Immature natural killer cell (primary cell): ENCODE measurements around the gene CERT1. TPM values are rescaled to one million over a fixed set of nuclear protein-coding genes. Genes with fewer than 3 reads are reported as not detected.

Source experiments
- DNase-seq, 3 donors: peaks; one replicate each; pipeline ENCODE4 v3.0.0; 2022; ENCODE audit warnings: mixed read lengths in 1 of 3
- H3K27ac Mint-ChIP-seq, 6 donors: one replicate each; pipeline ENCODE4 v1.8.0; 2020; ENCODE audit warnings: mixed read lengths in 6 of 6, mild to moderate bottlenecking in 5 of 6, inconsistent platforms in 4 of 6, moderate library complexity in 3 of 6
- H3K27me3 Mint-ChIP-seq, 3 donors: one replicate each; pipeline ENCODE4 v1.8.0; 2020 to 2021; ENCODE audit warnings: low read depth in 3 of 3, mild to moderate bottlenecking in 3 of 3, mixed read lengths in 3 of 3, moderate library complexity in 3 of 3, inconsistent platforms in 1 of 3
- H3K36me3 Mint-ChIP-seq, 3 donors: one replicate each; pipeline ENCODE4 v1.8.0; 2020; ENCODE audit warnings: mixed read lengths in 3 of 3, inconsistent platforms in 2 of 3, mild to moderate bottlenecking in 2 of 3
- H3K4me1 Mint-ChIP-seq, 2 donors: one replicate each; pipeline ENCODE4 v1.8.0; 2020; ENCODE audit warnings: inconsistent platforms in 2 of 2, mild to moderate bottlenecking in 2 of 2, mixed read lengths in 2 of 2, moderate library complexity in 1 of 2
- H3K4me3 Mint-ChIP-seq, 5 donors: one replicate each; pipeline ENCODE4 v1.8.0; 2020; ENCODE audit warnings: mild to moderate bottlenecking in 5 of 5, mixed read lengths in 5 of 5, inconsistent platforms in 3 of 5, moderate library complexity in 3 of 5
- H3K9me3 Mint-ChIP-seq, 6 donors: one replicate each; pipeline ENCODE4 v1.8.0; 2020; ENCODE audit warnings: mild to moderate bottlenecking in 6 of 6, mixed read lengths in 6 of 6, inconsistent platforms in 4 of 6, moderate library complexity in 3 of 6
- polyA plus RNA-seq, 3 donors: library from polyadenylated mRNA; unstranded; fragments of 300-500 nt; fragmentation: Illumina TruSeq; gene quantifications; one replicate each; pipeline ENCODE4 v1.2.3, GENCODE V29; 2021

The CERT1 gene
- polyA plus RNA-seq, 3 donors from 2014 or later = 8.2 to 22.0 (median 11.7) TPM

- H3K4me3 Mint-ChIP-seq = no peak overlapping the region
- no peak overlapping the region for H3K27ac Mint-ChIP-seq
- peaks cover 0 to 5% (median 2%) of the 10 kb centered on the region in 6 donors for H3K9me3 Mint-ChIP-seq
- DNase-seq = no peak
- no peaks in the 10 kb centered on the region for H3K27me3 Mint-ChIP-seq
- H3K36me3 Mint-ChIP-seq = peaks cover 14 to 31% (median 20%) of the 10 kb centered on the region in 3 donors
- peaks cover 42 to 73% of the 10 kb centered on the region in 2 donors for H3K4me1 Mint-ChIP-seq
Measured at GRCh38 chr5:75484605-75485004, 26.8 kb downstream of the CERT1 start.

DNA sequence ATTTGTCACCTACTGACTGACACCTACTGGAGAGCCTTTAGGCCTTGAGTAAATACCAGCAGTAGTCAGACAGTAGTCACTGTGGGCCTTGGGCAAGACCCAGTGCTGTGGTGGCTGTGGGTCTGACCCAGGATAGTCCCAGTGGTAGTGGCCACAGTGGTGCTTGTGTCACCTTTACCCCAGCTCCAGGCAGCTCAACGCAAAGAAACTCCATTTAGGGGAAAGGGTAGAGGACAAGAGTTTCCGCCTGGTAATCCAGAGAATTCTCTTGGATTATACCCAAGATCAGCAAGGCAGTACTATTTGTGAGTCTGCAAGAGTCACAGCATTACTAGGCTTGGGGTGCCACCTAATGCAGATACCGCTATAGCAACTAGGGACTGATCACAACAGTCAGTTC lies 28.9 kb downstream of the CERT1 start:
- no peak for DNase-seq
- Mint-ChIP-seq H3K4me3 (no peak overlapping the region), H3K36me3 (peaks cover 9 to 20% (median 12%) of the 10 kb centered on the region in 3 donors), H3K27me3 (no peaks in the 10 kb centered on the region), H3K4me1 (peaks cover 40 to 67% of the 10 kb centered on the region in 2 donors), H3K27ac (no peak overlapping the region), H3K9me3 (peaks cover 0 to 5% (median 0%) of the 10 kb centered on the region in 6 donors)

DNA sequence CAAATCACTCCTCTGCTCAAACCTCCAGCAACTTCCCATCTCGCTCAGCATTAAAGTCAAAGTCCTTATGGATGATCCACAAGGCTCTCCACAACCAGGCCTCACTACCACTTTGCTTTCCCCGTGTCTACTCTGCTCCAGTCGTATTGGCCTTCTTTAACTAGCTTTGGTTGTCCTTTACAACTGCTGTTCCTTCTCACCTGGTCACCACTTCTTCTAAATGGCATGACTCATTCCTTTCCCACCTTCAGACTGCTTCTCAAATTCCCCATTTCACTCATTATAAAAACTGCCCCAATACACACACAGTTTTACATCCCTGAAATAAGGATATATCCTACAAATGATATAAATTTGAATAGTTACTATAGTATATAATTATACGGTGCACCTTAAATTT lies 30.4 kb downstream of the CERT1 start:
- Mint-ChIP-seq H3K9me3 (peaks cover 0 to 5% (median 0%) of the 10 kb centered on the region in 6 donors), H3K36me3 (peaks cover 9 to 19% (median 12%) of the 10 kb centered on the region in 3 donors), H3K27me3 (no peaks in the 10 kb centered on the region), H3K4me3 (no peak overlapping the region), H3K4me1 (peaks cover 27 to 65% of the 10 kb centered on the region in 2 donors), H3K27ac (no peak overlapping the region)
- DNase-seq = no peak

DNA sequence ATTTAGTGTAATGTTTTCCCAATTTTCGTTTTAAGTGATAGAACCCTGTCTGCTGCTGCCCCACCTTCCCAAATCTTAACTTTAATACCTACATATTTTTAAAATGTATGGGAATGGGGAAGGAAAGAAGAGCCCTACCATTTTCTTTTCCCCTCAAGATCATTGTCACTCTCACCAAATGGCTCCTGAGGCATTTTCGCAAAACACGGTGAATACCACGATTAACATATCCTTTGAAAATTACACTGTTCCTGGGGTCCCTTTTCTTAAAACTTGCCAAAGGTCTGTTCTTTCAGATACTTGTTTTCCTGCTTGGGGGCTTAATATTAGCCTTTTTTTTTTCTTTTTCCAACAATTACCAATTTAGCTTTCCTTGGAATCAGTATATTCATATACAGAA lies 36.1 kb downstream of the CERT1 start:
- no peak for DNase-seq
- no peaks in the 10 kb centered on the region for H3K27me3 Mint-ChIP-seq
- peaks cover 7 to 51% of the 10 kb centered on the region in 2 donors for H3K4me1 Mint-ChIP-seq
- H3K4me3 Mint-ChIP-seq = no peak overlapping the region
- H3K9me3 Mint-ChIP-seq = peaks cover 0 to 8% (median 5%) of the 10 kb centered on the region in 6 donors
- H3K36me3 Mint-ChIP-seq = peaks cover 7 to 10% (median 9%) of the 10 kb centered on the region in 3 donors
- no peak overlapping the region for H3K27ac Mint-ChIP-seq

GRCh38 chr5:75473463-75473862 lies 38.0 kb downstream of the CERT1 start:
- Mint-ChIP-seq H3K36me3 (peaks cover 19 to 24% (median 23%) of the 10 kb centered on the region in 3 donors), H3K4me1 (peaks cover 6 to 47% of the 10 kb centered on the region in 2 donors), H3K27me3 (no peaks in the 10 kb centered on the region), H3K9me3 (peaks cover 13 to 27% (median 18%) of the 10 kb centered on the region in 6 donors), H3K4me3 (no peak overlapping the region), H3K27ac (no peak overlapping the region)
- no peak for DNase-seq

DNA sequence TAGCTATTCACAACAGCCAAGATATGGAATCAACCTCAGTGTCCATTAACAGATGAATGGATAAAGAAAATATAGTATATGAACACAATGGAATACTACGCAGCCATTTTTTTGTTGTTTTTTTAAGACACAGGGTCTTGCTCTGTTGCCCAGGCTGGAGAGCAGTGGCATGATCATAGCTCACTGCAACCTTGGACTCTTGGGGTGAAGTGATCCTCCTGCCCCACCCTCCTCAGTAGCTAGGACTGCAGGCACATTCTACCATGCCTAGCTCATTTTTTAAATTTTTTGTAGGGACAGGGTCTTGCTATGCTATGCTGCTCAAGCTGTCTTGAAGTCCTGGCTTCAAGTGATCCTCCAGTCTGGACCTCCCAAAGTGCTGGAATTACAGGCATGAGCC lies 38.5 kb downstream of the CERT1 start:
- Mint-ChIP-seq H3K9me3 (peaks cover 14 to 32% (median 20%) of the 10 kb centered on the region in 6 donors), H3K27ac (no peak overlapping the region), H3K36me3 (peaks cover 21 to 24% (median 24%) of the 10 kb centered on the region in 3 donors), H3K4me1 (peaks cover 7 to 49% of the 10 kb centered on the region in 2 donors), H3K27me3 (no peaks in the 10 kb centered on the region), H3K4me3 (no peak overlapping the region)
- no peak for DNase-seq

- H3K4me3 Mint-ChIP-seq = no peak overlapping the region
- H3K27ac Mint-ChIP-seq = no peak overlapping the region
- peaks cover 16 to 36% (median 20%) of the 10 kb centered on the region in 6 donors for H3K9me3 Mint-ChIP-seq
- no peaks in the 10 kb centered on the region for H3K27me3 Mint-ChIP-seq
- DNase-seq = no peak
- peaks cover 17 to 49% of the 10 kb centered on the region in 2 donors for H3K4me1 Mint-ChIP-seq
- peaks cover 24 to 28% (median 26%) of the 10 kb centered on the region in 3 donors for H3K36me3 Mint-ChIP-seq
Measured at GRCh38 chr5:75471193-75471592, 40.2 kb downstream of the CERT1 start.

GRCh38 chr5:75469017-75469416 lies 42.4 kb downstream of the CERT1 start:
- DNase-seq = no peak
- H3K36me3 Mint-ChIP-seq = peaks cover 24 to 28% (median 26%) of the 10 kb centered on the region in 3 donors
- peaks cover 16 to 36% (median 20%) of the 10 kb centered on the region in 6 donors for H3K9me3 Mint-ChIP-seq
- no peak overlapping the region for H3K4me3 Mint-ChIP-seq
- H3K27ac Mint-ChIP-seq = no peak overlapping the region
- H3K4me1 Mint-ChIP-seq = peaks cover 24 to 57% of the 10 kb centered on the region in 2 donors
- no peaks in the 10 kb centered on the region for H3K27me3 Mint-ChIP-seq

GRCh38 chr5:75468593-75468992 lies 42.8 kb downstream of the CERT1 start:
- Mint-ChIP-seq H3K4me3 (no peak overlapping the region), H3K9me3 (peaks cover 16 to 36% (median 20%) of the 10 kb centered on the region in 6 donors), H3K27ac (no peak overlapping the region), H3K4me1 (peaks cover 29 to 60% of the 10 kb centered on the region in 2 donors), H3K27me3 (peaks cover 0 to under 1% (median 0%) of the 10 kb centered on the region in 3 donors), H3K36me3 (peaks cover 24 to 28% (median 26%) of the 10 kb centered on the region in 3 donors)
- DNase-seq = no peak

- peaks cover 0 to 5% (median 0%) of the 10 kb centered on the region in 3 donors for H3K27me3 Mint-ChIP-seq
- H3K36me3 Mint-ChIP-seq = peaks cover 23 to 29% (median 28%) of the 10 kb centered on the region in 3 donors
- no peak overlapping the region for H3K4me3 Mint-ChIP-seq
- no peak for DNase-seq
- H3K9me3 Mint-ChIP-seq = peaks cover 16 to 36% (median 20%) of the 10 kb centered on the region in 6 donors
- peak overlapping the region in 1 of 6 donors; percentile 46 for H3K27ac Mint-ChIP-seq
- H3K4me1 Mint-ChIP-seq = peaks cover 43 to 73% of the 10 kb centered on the region in 2 donors
Measured at GRCh38 chr5:75466006-75466716, 45.3 kb downstream of the CERT1 start.

DNA sequence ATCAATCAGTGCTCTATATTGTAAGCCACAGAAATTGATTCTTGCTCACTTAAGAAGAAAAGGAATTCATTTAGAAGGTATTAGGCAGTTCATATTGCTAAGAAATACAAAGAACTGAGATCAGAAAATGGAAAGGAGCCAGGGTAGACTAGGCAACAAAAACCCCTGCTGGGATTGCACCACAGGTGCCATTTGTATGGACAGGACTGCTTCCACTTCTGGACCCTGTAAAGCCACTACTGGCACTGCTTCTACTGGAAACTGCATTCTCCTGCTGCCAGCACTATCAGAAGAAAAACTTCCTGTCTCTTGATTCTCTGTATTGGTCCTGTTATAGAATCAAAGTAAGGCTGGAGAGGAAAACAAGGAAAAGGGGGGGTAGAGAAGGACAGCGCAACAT lies 45.9 kb downstream of the CERT1 start:
- Mint-ChIP-seq H3K27me3 (peaks cover 0 to 5% (median 0%) of the 10 kb centered on the region in 3 donors), H3K9me3 (peaks cover 10 to 29% (median 17%) of the 10 kb centered on the region in 6 donors), H3K27ac (peak overlapping the region in 1 of 6 donors; percentile 11), H3K36me3 (peaks cover 16 to 24% (median 22%) of the 10 kb centered on the region in 3 donors), H3K4me1 (peaks cover 49 to 73% of the 10 kb centered on the region in 2 donors), H3K4me3 (no peak overlapping the region)
- no peak for DNase-seq

- peaks cover 0 to 5% (median 0%) of the 10 kb centered on the region in 3 donors for H3K27me3 Mint-ChIP-seq
- peak overlapping the region in 2 of 6 donors; percentile 8 to 72 for H3K27ac Mint-ChIP-seq
- H3K4me3 Mint-ChIP-seq = no peak overlapping the region
- peaks cover 3 to 17% (median 8%) of the 10 kb centered on the region in 3 donors for H3K36me3 Mint-ChIP-seq
- no peak for DNase-seq
- peaks cover 4 to 12% (median 5%) of the 10 kb centered on the region in 6 donors for H3K9me3 Mint-ChIP-seq
- H3K4me1 Mint-ChIP-seq = peaks cover 55 to 81% of the 10 kb centered on the region in 2 donors
Measured at GRCh38 chr5:75463726-75464125, 47.7 kb downstream of the CERT1 start.

- Mint-ChIP-seq H3K4me3 (no peak overlapping the region), H3K27ac (peak overlapping the region in 1 of 6 donors; percentile 40), H3K36me3 (peaks cover 0 to 14% (median 0%) of the 10 kb centered on the region in 3 donors), H3K9me3 (no peaks in the 10 kb centered on the region), H3K4me1 (peaks cover 46 to 75% of the 10 kb centered on the region in 2 donors), H3K27me3 (peaks cover 0 to 5% (median 0%) of the 10 kb centered on the region in 3 donors)
- DNase-seq = peak in 1 of 3 donors; percentile 2
Measured at GRCh38 chr5:75461679-75462078, 49.8 kb downstream of the CERT1 start.

GRCh38 chr5:75460942-75461610 lies 50.4 kb downstream of the CERT1 start:
- no peak for DNase-seq
- peaks cover 0 to 14% (median 2%) of the 10 kb centered on the region in 3 donors for H3K36me3 Mint-ChIP-seq
- peak overlapping the region in 1 of 6 donors; percentile 54 for H3K27ac Mint-ChIP-seq
- H3K27me3 Mint-ChIP-seq = peaks cover 0 to 5% (median 0%) of the 10 kb centered on the region in 3 donors
- no peak overlapping the region for H3K4me3 Mint-ChIP-seq
- peaks cover 41 to 69% of the 10 kb centered on the region in 2 donors for H3K4me1 Mint-ChIP-seq
- no peaks in the 10 kb centered on the region for H3K9me3 Mint-ChIP-seq
